GM12878 (cell line): Measurements from ENCODE around the gene BAZ2B. TPM values are rescaled to one million over a fixed set of nuclear protein-coding genes. Genes with fewer than 3 reads are reported as not detected.

ENCODE experiments used
- ATAC-seq: fragments of 200-7000 bp; cut with Tn5 transposase; 3 replicates; pipeline ENCODE4 v1.9.1; 2020; ENCODE audit warnings: mild to moderate bottlenecking, moderate library complexity
- BruUV-seq: library from RNA; stranded (reverse); fragments of 400-500 nt; replicated peaks from 2 replicates; lab custom pipeline; 2021; lab: Mats Ljungman, UMichigan
- CTCF ChIA-PET: fragments of 300-600 bp; sonication (Branson Sonifier 250); formaldehyde crosslinking; extraction: SDS; loops from one replicate; lab custom pipeline; 2021; ENCODE audit warnings: inconsistent platforms; lab: Yijun Ruan, JAX
- POLR2A ChIA-PET: fragments of 350-600 bp; formaldehyde crosslinking; extraction: SDS; loops from one replicate; lab custom pipeline; 2021; ENCODE audit warnings: inconsistent platforms; lab: Charles Lee
- RAD21 ChIA-PET: fragments of 300-600 bp; sonication (Branson Sonifier 250); formaldehyde crosslinking; loops from one replicate; lab custom pipeline; 2023; ENCODE audit warnings: antibody characterized with exemption; ENCODE audit not compliant: unreplicated experiment; lab: Charles Lee
- SMC1A ChIA-PET: fragments of 300-600 bp; sonication (Branson Sonifier 250); formaldehyde crosslinking; loops from one replicate; lab custom pipeline; 2023; ENCODE audit not compliant: unreplicated experiment, uncharacterized antibody; lab: Charles Lee
- DNase-seq: peaks from one replicate; pipeline ENCODE4 v3.0.0-alpha.2; 2011; ENCODE audit warnings: low read depth, low spot score
- FAIRE-seq: peaks from 3 replicates; lab custom pipeline; 2011; peaks lifted over from hg19 to GRCh38; lab: Jason Lieb, UNC
- H2AFZ ChIP-seq: 2 replicates; pipeline ENCODE4 v1.6.0; 2011; ENCODE audit warnings: low read depth, low read length, control low read depth; ENCODE audit not compliant: control insufficient read depth
- H3K27ac ChIP-seq: 2 replicates; pipeline ENCODE4 v1.5.1; 2011; ENCODE audit warnings: control low read depth; ENCODE audit not compliant: control insufficient read depth, insufficient read depth
- H3K27me3 ChIP-seq, 2 experiments: replicated peaks in 1 of 2; 2 replicates each; pipeline versions ENCODE4 v1.6.0 to v1.6.1; 2011; ENCODE audit warnings: low read length in 1 of 2; ENCODE audit not compliant: control insufficient read depth in 2 of 2, insufficient read depth in 2 of 2
- H3K36me3 ChIP-seq, 2 experiments: 2 replicates each; pipeline ENCODE4 v1.5.1; 2011; ENCODE audit warnings: low read length in 1 of 2; ENCODE audit not compliant: control insufficient read depth in 2 of 2, insufficient read depth in 2 of 2
- H3K4me1 ChIP-seq: 2 replicates; pipeline ENCODE4 v1.6.1; 2011; ENCODE audit warnings: mild to moderate bottlenecking, low read length, moderate library complexity, mixed read lengths; ENCODE audit not compliant: control insufficient read depth, insufficient read depth
- H3K4me2 ChIP-seq: 2 replicates; pipeline ENCODE4 v1.6.0; 2011; ENCODE audit warnings: control low read depth; ENCODE audit not compliant: control insufficient read depth, insufficient read depth
- H3K4me3 ChIP-seq: fragments of 200-600 bp; sonication (generic); 2 replicates; pipeline ENCODE4 v1.5.1; 2016
- H3K79me2 ChIP-seq: 2 replicates; pipeline ENCODE4 v1.6.0; 2011; ENCODE audit warnings: low read length; ENCODE audit not compliant: control insufficient read depth, insufficient read depth
- H3K9ac ChIP-seq: 2 replicates; pipeline ENCODE4 v1.8.0; 2011; ENCODE audit warnings: low read length, control low read depth, mixed read lengths; ENCODE audit not compliant: control insufficient read depth, insufficient read depth
- H3K9me3 ChIP-seq: replicated peaks from 3 replicates; pipeline ENCODE4 v1.5.1; 2011; ENCODE audit warnings: mild to moderate bottlenecking, low read length; ENCODE audit not compliant: control insufficient read depth, insufficient read depth
- H4K20me1 ChIP-seq: 2 replicates; pipeline ENCODE4 v1.6.0; 2011; ENCODE audit not compliant: control insufficient read depth, insufficient read depth
- NFYA ChIP-seq: IDR thresholded peaks from 2 replicates; pipeline ENCODE4 v1.6.1; 2011; ENCODE audit warnings: low read depth, mild to moderate bottlenecking, low read length, improper control_type of control experiment, borderline replicate concordance
- RAD21 ChIP-seq: IDR thresholded peaks from 2 replicates; pipeline ENCODE4 v1.6.1; 2011; ENCODE audit warnings: mild to moderate bottlenecking, low read depth, low read length, moderate library complexity; ENCODE audit not compliant: insufficient read depth
- RBBP5 ChIP-seq: fragments of 200-600 bp; sonication (generic); conservative IDR thresholded peaks from 2 replicates; pipeline ENCODE4 v1.6.1; 2016
- SMC3 ChIP-seq: IDR thresholded peaks from 2 replicates; pipeline ENCODE4 v1.6.1; 2011; ENCODE audit warnings: low read length, improper control_type of control experiment, borderline replicate concordance
- ZNF24 ChIP-seq: fragments of 450-650 bp; IDR thresholded peaks from 2 replicates; pipeline ENCODE4 v1.6.1; 2017; ENCODE audit warnings: antibody characterized with exemption, mild to moderate bottlenecking
- WGBS: methylation state at CpG from one replicate; pipeline ENCODE4 v1.1.6; 2016; ENCODE audit warnings: low lambda C conversion rate; ENCODE audit not compliant: insufficient replicate concordance, insufficient coverage; ENCODE audit errors: missing lambda C conversion rate; 5-methylcytosine and 5-hydroxymethylcytosine counted together
- in situ Hi-C: fragments of 300-500 bp; cut with MboI; formaldehyde crosslinking; loops from 9 replicates; pipeline ENCODE4 v1.14.3; 2018; ENCODE audit warnings: mixed read lengths
- intact Hi-C: fragments of 100-400 bp; cut with micrococcal nuclease; formaldehyde crosslinking; loops from one replicate; pipeline ENCODE4 v1.14.2; 2022; ENCODE audit not compliant: unreplicated experiment
- polyA plus RNA-seq, 11 experiments: library from polyadenylated mRNA; depleted of rRNA in 4 of 11; unstranded in 6 of 11; stranded (reverse) in 5 of 11; fragments of >200 nt; fragmentation: Nextera tagmentation in 4 of 11; fragmentation: Illumina TruSeq in 1 of 11; extraction: Ambion mirVana in 4 of 11; extraction: Trizol in 1 of 11; gene quantifications; 1 replicate in 1 of 11; 2 replicates in 10 of 11; pipeline versions ENCODE4 v1.2.1 to v1.2.3, GENCODE V29; 2011 to 2016; ENCODE audit warnings: inconsistent platforms in 2 of 11, missing spikeins in 2 of 11, low read depth in 1 of 11
- total RNA-seq, 4 experiments: library from RNA; depleted of rRNA in 3 of 4; stranded (reverse); fragments of >200 nt in 3 of 4; fragmentation: Illumina TruSeq in 1 of 4; extraction: Trizol in 1 of 4; gene quantifications; 2 replicates each; pipeline versions ENCODE4 v1.2.1 to v1.2.3, GENCODE V29; 2013 to 2021
- TF ChIP-seq, protein P1 (sequence below): fragments of 450-650 bp; IDR thresholded peaks from 2 replicates; pipeline ENCODE4 v1.6.1; 2017; ENCODE audit warnings: mild to moderate bottlenecking, moderate library complexity
- TF ChIP-seq, protein P2 (sequence below), 3 experiments: IDR thresholded peaks in 2 of 3; conservative IDR thresholded peaks in 1 of 3; 2 replicates each; pipeline ENCODE4 v1.5.1; 2011; ENCODE audit warnings: low read depth in 3 of 3, low read length in 3 of 3, mild to moderate bottlenecking in 3 of 3, control low read depth in 2 of 3, moderate library complexity in 2 of 3, inconsistent platforms in 1 of 3, mixed read lengths in 1 of 3; ENCODE audit not compliant: control insufficient read depth in 2 of 3, insufficient read depth in 1 of 3; ENCODE audit errors: extremely low read depth in 1 of 3

BAZ2B gene
- total and polyA plus RNA-seq, 10 of the 15 experiments (the other 5 are each of a cell fraction or from before 2014, with no cell fraction given) = 8.8 to 49.7 (median 24.7) TPM

DNA sequence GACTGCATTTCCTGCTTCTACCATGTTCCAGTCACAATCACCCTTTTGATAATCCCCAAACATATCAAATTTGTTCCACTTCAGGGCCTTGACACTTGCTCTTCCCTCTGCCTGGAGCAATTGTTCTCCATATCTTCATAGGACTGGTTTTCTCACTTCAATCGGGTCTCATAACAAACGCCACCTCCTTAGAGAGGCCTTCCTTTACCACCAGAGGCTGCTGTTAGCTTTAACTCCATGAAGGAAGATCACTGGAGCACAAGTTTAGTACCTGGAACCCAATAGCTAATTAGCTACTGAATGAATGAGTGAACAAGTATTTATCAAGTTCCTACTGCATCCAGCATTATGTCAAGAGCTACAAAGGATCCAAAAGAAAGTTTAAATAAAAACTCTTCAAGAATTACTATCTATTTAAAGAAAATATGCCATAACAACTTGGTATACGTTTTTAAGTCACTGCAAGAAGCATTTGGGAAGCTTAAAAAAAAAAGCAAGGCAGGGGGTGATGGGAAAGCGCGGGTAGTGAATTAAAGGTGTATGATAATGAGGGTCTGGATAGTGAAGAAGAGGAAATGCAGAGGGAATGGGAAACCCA lies 58.8 kb downstream of the BAZ2B start:
- 62% methylated on average over 5 of the region's 5 CpGs for WGBS
- H2AFZ ChIP-seq = no peak overlapping the region
- TF ChIP-seq, protein P1, sequence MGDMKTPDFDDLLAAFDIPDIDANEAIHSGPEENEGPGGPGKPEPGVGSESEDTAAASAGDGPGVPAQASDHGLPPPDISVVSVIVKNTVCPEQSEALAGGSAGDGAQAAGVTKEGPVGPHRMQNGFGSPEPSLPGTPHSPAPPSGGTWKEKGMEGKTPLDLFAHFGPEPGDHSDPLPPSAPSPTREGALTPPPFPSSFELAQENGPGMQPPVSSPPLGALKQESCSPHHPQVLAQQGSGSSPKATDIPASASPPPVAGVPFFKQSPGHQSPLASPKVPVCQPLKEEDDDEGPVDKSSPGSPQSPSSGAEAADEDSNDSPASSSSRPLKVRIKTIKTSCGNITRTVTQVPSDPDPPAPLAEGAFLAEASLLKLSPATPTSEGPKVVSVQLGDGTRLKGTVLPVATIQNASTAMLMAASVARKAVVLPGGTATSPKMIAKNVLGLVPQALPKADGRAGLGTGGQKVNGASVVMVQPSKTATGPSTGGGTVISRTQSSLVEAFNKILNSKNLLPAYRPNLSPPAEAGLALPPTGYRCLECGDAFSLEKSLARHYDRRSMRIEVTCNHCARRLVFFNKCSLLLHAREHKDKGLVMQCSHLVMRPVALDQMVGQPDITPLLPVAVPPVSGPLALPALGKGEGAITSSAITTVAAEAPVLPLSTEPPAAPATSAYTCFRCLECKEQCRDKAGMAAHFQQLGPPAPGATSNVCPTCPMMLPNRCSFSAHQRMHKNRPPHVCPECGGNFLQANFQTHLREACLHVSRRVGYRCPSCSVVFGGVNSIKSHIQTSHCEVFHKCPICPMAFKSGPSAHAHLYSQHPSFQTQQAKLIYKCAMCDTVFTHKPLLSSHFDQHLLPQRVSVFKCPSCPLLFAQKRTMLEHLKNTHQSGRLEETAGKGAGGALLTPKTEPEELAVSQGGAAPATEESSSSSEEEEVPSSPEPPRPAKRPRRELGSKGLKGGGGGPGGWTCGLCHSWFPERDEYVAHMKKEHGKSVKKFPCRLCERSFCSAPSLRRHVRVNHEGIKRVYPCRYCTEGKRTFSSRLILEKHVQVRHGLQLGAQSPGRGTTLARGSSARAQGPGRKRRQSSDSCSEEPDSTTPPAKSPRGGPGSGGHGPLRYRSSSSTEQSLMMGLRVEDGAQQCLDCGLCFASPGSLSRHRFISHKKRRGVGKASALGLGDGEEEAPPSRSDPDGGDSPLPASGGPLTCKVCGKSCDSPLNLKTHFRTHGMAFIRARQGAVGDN = no peak
- TF ChIP-seq RAD21 (peak; percentile 33; the same call in 1 of the 2 replicates), SMC3 (peak; percentile 33; the same call in 1 of the 2 replicates), NFYA (no peak), RBBP5 (no peak), ZNF24 (0 out of 2 replicates have a peak, but pooled peaks have one; percentile 27)
- TF ChIP-seq, protein P2, sequence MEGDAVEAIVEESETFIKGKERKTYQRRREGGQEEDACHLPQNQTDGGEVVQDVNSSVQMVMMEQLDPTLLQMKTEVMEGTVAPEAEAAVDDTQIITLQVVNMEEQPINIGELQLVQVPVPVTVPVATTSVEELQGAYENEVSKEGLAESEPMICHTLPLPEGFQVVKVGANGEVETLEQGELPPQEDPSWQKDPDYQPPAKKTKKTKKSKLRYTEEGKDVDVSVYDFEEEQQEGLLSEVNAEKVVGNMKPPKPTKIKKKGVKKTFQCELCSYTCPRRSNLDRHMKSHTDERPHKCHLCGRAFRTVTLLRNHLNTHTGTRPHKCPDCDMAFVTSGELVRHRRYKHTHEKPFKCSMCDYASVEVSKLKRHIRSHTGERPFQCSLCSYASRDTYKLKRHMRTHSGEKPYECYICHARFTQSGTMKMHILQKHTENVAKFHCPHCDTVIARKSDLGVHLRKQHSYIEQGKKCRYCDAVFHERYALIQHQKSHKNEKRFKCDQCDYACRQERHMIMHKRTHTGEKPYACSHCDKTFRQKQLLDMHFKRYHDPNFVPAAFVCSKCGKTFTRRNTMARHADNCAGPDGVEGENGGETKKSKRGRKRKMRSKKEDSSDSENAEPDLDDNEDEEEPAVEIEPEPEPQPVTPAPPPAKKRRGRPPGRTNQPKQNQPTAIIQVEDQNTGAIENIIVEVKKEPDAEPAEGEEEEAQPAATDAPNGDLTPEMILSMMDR (IDR thresholded peaks at IDR 0.05 in 2 of 3, conservative IDR thresholded peaks at IDR 0.05 in 1 of 3; ENCODE audit: control insufficient read depth in 2 of 3, extremely low read depth in 1 of 3, insufficient read depth in 1 of 3, low read depth in 3 of 3, low read length in 3 of 3) = peak in 2 of 3 experiments; percentile 15 to 41; a peak in 2 of 6 replicates
- TF ChIP-seq, all 136 proteins: peak for 4
- ATAC-seq (0 out of 3 replicates have a peak, but pooled peaks have one; percentile 25), DNase-seq (peak; percentile 3), FAIRE-seq (no peak)
- in situ Hi-C loops = no loop called here
- Histone ChIP-seq H3K27ac (no peak overlapping the region), H3K27me3 (no peaks in the 10 kb centered on the region), H4K20me1 (no peaks in the 10 kb centered on the region), H3K9ac (no peak overlapping the region), H3K4me1 (no peaks in the 10 kb centered on the region), H3K4me2 (no peak overlapping the region), H3K9me3 (no peaks in the 10 kb centered on the region; the same call in 2 of the 3 replicates), H3K79me2 (no peaks in the 10 kb centered on the region), H3K36me3 (no peaks in the 10 kb centered on the region), H3K4me3 (no peak overlapping the region)
- no TSS peak for BruUV-seq
- ChIA-PET RAD21 (interaction anchor here (0.7 to 0.9 kb wide), 2 partner anchors 154 to 411 kb away, joined by 3 to 4 read pairs; no protein-coding TSS in a partner anchor), SMC1A (interaction anchor here (1.5 kb wide), 1 partner anchor 248 kb away, joined by 6 read pairs; no protein-coding TSS in a partner anchor), CTCF (interaction anchor here (0.7 to 1.2 kb wide), 2 partner anchors 10 to 38 kb away, joined by 3 read pairs; no protein-coding TSS in a partner anchor), POLR2A (interaction anchor here (0.7 kb wide), 1 partner anchor 271 kb away, joined by 5 read pairs; the partner anchor contains the start of gene WDSUB1)
- intact Hi-C loops = no loop called here
